GM18519 (cell line): Measurements from ENCODE around the gene SMARCAL1.

Experiments used
- ATAC-seq: cut with Tn5 transposase; IDR thresholded peaks from one replicate; pipeline ENCODE4 v1.9.1; 2021; ENCODE audit warnings: mild to moderate bottlenecking, moderate library complexity; ENCODE audit not compliant: unreplicated experiment, low FRiP score

SMARCAL1 gene

DNA sequence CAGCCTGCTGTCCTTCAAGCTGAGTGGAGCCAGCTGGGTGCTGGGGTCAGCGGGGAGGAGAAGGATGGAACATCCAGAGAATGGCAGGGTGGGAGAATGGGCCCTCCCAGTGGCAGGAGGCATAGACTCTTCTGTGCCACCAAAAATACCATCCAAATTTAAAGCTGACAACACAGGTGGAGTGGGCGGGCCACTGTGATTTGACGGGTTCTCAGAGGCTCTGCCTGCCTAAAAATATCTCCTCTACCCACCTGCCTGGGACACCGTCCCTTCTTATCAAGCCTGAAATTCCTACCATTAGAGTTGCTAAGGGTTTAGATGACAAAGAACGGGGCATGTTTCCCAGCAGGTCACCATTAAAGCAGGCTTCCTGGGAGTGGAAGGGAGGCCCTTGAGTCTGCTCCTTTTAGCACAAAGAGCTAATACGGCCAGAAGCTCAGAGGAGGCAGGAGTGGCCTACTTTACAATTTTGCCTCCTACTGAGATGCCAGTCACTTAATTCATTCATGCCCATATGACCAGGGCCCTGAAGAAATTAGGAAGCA, 20.2 kb upstream of the SMARCAL1 start:
- ATAC-seq = no peak

- no peak for ATAC-seq
Measured at GRCh38 chr2:216392945-216393840, 19.1 kb upstream of the SMARCAL1 start.

- no peak for ATAC-seq
Measured at GRCh38 chr2:216394881-216395280, 17.4 kb upstream of the SMARCAL1 start.

DNA sequence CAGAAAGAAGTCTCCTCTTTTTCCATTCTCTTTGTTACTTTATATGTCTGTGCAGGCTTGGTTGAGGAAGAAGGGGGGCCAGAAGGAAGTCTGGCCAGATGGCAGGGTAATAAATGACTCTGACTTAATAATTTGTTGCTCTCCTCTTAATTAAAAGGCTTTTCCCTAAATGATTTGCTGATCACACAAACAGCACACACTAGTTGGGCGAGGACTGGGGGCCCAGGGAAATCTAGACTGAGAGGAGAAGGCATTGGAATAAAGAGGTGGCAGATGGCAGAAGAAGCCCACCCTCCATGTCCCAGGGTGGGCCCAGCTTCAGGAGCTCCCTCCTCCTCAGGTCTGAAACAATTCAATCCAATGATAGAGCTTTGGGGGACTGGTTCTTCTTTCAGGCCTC, 12.7 kb upstream of the SMARCAL1 start:
- ATAC-seq = no peak

- no peak for ATAC-seq
Measured at GRCh38 chr2:216402751-216403150, 9.5 kb upstream of the SMARCAL1 start.

- no peak for ATAC-seq
Measured at GRCh38 chr2:216404010-216404618, 8.2 kb upstream of the SMARCAL1 start.

- ATAC-seq = no peak
Measured at GRCh38 chr2:216405588-216405987, 6.7 kb upstream of the SMARCAL1 start.

GRCh38 chr2:216406826-216407225, 5.5 kb upstream of the SMARCAL1 start:
- ATAC-seq = no peak

GRCh38 chr2:216408426-216409290, 3.6 kb upstream of the SMARCAL1 start:
- no peak for ATAC-seq

- ATAC-seq = no peak
Measured at GRCh38 chr2:216410550-216410949, 1.7 kb upstream of the SMARCAL1 start.

GRCh38 chr2:216413882-216414281, 1.6 kb downstream of the SMARCAL1 start:
- ATAC-seq = no peak

GRCh38 chr2:216414772-216415319, 2.6 kb downstream of the SMARCAL1 start:
- no peak for ATAC-seq

DNA sequence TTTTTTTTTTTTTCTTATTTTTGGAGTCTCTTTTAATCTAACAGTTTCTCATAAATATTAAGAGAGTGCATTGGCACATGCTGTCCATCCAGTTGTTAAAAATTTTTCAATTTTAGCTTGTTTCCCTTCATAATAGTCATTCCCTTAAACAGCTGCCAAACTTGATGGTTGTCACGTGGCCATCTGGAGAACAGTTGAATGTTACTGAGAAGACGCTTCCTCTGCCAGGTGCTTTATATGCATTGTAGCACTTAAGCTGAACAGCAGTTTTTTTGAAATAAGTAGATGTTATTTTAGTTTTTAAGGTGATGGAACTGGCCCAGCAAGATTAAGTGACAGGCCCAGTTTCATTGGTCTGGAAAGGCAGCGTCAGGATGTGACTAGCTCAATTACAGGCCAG, 3.3 kb downstream of the SMARCAL1 start:
- no peak for ATAC-seq

DNA sequence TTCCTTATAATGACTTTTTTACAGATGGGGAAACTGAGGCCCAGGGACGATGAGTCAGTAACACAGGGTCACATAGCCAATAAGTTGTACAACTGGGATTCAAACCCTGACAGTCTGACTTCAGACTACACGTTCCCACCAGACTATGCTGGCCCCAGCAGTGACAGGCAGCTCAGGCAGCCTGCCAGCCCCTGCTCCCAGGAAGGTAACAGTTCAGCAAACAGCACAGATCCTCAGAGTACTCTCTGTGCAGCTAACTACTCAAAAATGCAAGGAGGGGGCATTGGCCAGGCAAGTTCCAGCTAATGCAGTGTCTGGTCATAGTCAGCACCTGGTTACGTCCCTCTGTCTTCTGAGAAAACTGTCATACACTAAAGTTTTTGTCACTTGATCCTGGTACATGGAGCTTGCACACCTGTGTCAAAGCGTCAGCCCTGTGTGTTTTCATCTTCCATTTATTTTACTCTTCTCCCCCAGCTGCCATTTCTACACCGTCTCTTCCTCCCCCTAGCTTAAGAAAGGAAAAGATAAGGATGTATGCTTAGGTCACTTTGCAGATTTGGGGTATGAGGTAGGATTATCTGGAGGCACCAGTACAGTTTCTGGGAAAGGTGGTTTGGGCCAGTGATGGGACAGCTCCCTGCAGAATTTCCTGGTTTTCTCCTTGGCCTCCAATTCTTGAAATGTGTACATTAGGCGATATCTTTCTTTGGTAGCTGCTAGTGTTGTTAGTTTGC, 4.5 kb downstream of the SMARCAL1 start:
- ATAC-seq = no peak

- ATAC-seq = no peak
Measured at GRCh38 chr2:216418981-216419380, 6.7 kb downstream of the SMARCAL1 start.

- ATAC-seq = no peak
Measured at GRCh38 chr2:216420367-216421101, 8.2 kb downstream of the SMARCAL1 start.

DNA sequence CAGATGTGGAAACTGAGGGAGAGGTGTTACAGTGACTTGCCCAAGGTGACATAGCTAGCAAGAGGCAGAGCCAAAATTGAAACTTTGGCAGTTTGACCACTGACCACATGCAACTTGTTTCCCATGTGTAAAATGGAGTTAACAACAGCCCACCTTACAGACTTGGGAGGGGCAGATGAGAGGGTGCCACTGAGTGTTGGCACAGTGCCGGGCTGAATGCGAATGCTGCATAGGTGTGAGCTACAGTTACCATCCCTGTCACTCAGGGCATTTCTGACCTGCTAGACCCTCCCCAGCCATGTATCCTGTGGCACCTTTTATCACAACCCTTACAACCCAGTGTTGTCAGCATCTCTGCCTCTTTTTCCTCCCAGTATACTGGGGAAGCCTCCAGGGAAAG, 10.8 kb downstream of the SMARCAL1 start:
- no peak for ATAC-seq

DNA sequence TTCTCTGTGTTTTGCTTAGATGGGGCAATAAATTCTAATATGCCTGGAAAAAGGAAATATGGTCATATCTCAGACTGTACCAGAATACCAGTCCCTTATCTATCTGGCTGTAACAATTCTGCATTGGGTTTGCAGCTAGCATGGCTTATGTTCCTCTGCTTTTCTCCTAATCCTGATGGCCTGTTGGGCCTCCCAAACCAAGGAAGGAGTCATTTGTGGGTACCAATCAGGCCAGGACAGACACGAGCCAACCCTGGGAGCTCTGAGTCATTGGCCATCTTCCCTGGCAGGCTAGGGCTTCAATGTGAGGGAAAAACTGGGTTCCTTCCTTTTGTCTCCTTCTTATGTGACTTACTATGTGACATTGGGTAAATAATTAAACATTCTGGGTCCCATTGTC, 12.0 kb downstream of the SMARCAL1 start:
- no peak for ATAC-seq
